ENCODE data around the gene NR1I2.

Gene NR1I2

GRCh38 chr3:119781330-119782198 is at the start of gene NR1I2:
TSS of gene NR1I2 (plus strand) at chr3:119782101.
- DNase-seq = no peak

- DNase-seq = no peak
These were observed 48.1 kb upstream of the NR1I2 start for GRCh38 chr3:119733812-119734211.

- DNase-seq = no peak
These were observed 43.2 kb upstream of the NR1I2 start for GRCh38 chr3:119738741-119739140.

GRCh38 chr3:119741657-119742590 is 40.0 kb upstream of the NR1I2 start:
- DNase-seq = no peak

GRCh38 chr3:119743921-119744320 is 38.0 kb upstream of the NR1I2 start:
- no peak for DNase-seq

GRCh38 chr3:119745942-119746341 is 36.0 kb upstream of the NR1I2 start:
- no peak for DNase-seq

GRCh38 chr3:119746423-119746822 is 35.5 kb upstream of the NR1I2 start:
- DNase-seq = no peak

- DNase-seq = no peak
These were observed 34.5 kb upstream of the NR1I2 start for GRCh38 chr3:119747357-119747756.

GRCh38 chr3:119748991-119749390 is 32.9 kb upstream of the NR1I2 start:
- DNase-seq = no peak

- DNase-seq = no peak
These were observed 30.5 kb upstream of the NR1I2 start for GRCh38 chr3:119751423-119751822.

- DNase-seq = no peak
These were observed 21.9 kb upstream of the NR1I2 start for GRCh38 chr3:119759962-119760361.

- DNase-seq = no peak
These were observed 19.0 kb upstream of the NR1I2 start for GRCh38 chr3:119762876-119763275.

- no peak for DNase-seq
These were observed 18.4 kb upstream of the NR1I2 start for GRCh38 chr3:119763466-119763865.

- DNase-seq = no peak
These were observed 16.7 kb upstream of the NR1I2 start for GRCh38 chr3:119765239-119765638.

- no peak for DNase-seq
These were observed 13.8 kb upstream of the NR1I2 start for GRCh38 chr3:119767936-119768601.

GRCh38 chr3:119768668-119769393 is 13.1 kb upstream of the NR1I2 start:
- no peak for DNase-seq

GRCh38 chr3:119769394-119770149 is 12.3 kb upstream of the NR1I2 start:
- DNase-seq = no peak

GRCh38 chr3:119774444-119774843 is 7.5 kb upstream of the NR1I2 start:
- no peak for DNase-seq

- DNase-seq = no peak
These were observed 5.6 kb upstream of the NR1I2 start for GRCh38 chr3:119776304-119776703.

- DNase-seq = no peak
These were observed 3.7 kb upstream of the NR1I2 start for GRCh38 chr3:119778176-119778575.

GRCh38 chr3:119778811-119779210 is 3.1 kb upstream of the NR1I2 start:
- DNase-seq = no peak
